ENCODE results near the gene SEZ6. TPM values are rescaled to one million over a fixed set of nuclear protein-coding genes. Genes with fewer than 3 reads are reported as not detected.

The SEZ6 gene
- total RNA-seq, 2 donors from 2014 or later: not detected

DNA sequence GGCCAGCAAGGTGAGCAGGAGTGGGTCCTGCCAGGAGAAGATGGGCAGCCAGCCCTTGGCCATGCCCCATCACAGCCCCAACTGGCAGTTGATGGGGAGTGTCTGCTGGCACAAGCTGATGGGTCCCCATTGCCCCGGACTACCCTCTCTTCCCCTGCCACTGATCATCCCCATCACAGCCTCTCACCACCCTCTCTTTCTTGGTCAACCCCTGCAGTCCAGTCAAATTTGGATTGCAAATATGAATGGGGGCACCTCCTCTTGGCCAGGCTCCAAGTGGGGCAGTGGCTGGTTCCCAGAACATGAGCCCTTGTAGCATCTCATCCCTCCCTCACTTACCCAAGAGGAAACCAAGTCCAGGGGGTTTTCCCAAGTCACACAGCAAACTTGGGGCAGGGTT lies 17.4 kb downstream of the SEZ6 start:
- Mint-ChIP-seq H3K27me3 (peaks cover 0 to 2% of the 10 kb centered on the region in 2 donors), H3K4me3 (no peak overlapping the region), H3K27ac (no peak overlapping the region), H3K9me3 (no peaks in the 10 kb centered on the region), H3K4me1 (ENCODE audit: low read depth in 2 of 2) (peaks cover 3 to 6% of the 10 kb centered on the region in 2 donors), H3K36me3 (no peaks in the 10 kb centered on the region)
- DNase-seq (ENCODE audit: low spot score) (no peak), ATAC-seq (no peak)

DNA sequence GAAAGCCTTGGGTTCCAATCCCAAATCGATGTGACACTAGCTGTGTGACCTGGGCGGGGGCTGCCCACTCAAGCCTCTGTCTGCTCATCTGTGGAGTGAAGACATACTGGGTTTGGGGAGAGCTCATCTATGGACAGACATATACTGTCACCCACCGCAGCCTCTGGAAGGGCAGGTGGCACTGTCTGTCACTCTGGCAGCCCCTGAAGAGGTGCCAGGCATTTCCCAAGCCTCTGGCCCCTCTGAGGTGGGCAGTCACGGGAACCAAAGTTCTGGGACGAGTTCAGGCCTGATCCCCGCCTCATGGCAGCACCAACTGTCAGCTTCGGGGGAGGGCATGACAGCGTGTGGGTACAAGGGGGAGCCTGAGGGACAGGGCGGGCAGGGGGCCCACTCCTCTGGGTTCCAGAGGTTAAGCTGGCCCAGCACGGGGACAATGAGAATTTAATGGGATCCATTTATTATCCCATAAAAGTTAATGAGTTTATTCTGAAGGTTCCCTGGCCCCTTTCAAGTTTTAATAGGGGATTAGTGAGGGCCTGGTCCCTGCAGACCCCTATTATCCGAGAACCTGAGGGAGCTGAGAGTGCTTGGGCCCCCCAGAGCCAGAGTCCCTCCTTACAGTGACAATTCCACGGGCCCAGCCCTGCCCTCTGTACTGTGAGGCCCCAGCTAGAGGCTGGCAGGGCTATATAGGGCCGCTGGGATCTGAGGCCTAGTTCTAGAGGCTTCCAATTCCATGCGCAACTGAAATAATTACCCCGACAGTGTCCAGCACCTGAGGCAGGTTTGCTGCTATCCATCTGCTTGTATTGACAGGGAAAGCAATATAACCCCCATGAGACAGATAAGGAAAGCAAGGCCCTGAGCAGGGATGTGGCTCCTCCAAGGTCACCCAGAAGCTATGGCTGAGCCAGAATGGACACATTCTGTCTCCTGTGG lies 18.8 kb downstream of the SEZ6 start:
- H3K27me3 Mint-ChIP-seq: peaks cover 0 to 2% of the 10 kb centered on the region in 2 donors
- ATAC-seq (no peak), DNase-seq (ENCODE audit: low spot score) (no peak)
- H3K4me1 Mint-ChIP-seq (ENCODE audit: low read depth in 2 of 2): peaks cover 18 to 21% of the 10 kb centered on the region in 2 donors
- H3K9me3 Mint-ChIP-seq: no peaks in the 10 kb centered on the region
- H3K27ac Mint-ChIP-seq: no peak overlapping the region
- H3K36me3 Mint-ChIP-seq: no peaks in the 10 kb centered on the region
- H3K4me3 Mint-ChIP-seq: no peak overlapping the region

DNA sequence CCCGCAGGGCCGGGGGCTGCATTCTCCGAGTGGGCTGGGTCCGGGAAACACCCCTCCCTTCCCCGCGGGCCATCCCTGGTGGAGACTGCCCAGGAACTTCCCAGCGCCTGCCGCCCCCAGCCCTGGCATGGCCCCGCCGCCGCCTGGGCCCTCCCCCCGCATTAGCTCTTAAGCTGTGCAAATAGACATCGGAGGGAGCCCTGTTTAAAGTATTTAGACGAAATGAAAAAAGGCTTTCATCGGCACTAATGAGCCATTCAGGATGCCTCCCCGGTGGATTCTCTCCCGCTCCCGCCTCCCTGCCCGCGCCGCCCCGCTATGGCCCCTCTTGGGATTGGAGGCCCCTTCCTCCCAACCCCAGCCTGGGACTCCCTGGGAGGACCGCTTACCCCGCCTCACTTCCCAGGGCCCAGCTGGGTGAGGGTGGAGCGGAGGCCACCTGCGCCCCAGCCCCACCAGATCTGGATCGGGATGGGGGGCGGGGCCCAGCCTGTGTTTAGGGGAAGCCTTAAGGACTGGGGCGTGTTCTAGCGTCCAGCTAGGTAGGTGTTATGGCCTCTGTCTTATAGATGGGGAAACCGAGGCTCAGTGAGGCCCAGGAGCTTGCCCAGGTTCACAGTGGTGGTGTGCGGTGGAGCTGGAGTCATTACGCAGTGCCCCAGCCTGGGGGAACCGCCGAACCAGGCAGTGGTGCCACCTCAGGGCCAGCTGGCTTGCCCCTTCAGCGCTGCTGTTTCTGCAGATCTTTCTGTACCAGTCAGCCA lies 19.7 kb downstream of the SEZ6 start:
- H3K4me1 Mint-ChIP-seq (ENCODE audit: low read depth in 2 of 2): peaks cover 19 to 23% of the 10 kb centered on the region in 2 donors
- H3K4me3 Mint-ChIP-seq: no peak overlapping the region
- no peaks in the 10 kb centered on the region for H3K36me3 Mint-ChIP-seq
- ATAC-seq: no peak
- DNase-seq (ENCODE audit: low spot score): no peak
- H3K9me3 Mint-ChIP-seq: no peaks in the 10 kb centered on the region
- H3K27me3 Mint-ChIP-seq: peaks cover 0 to 2% of the 10 kb centered on the region in 2 donors
- no peak overlapping the region for H3K27ac Mint-ChIP-seq

DNA sequence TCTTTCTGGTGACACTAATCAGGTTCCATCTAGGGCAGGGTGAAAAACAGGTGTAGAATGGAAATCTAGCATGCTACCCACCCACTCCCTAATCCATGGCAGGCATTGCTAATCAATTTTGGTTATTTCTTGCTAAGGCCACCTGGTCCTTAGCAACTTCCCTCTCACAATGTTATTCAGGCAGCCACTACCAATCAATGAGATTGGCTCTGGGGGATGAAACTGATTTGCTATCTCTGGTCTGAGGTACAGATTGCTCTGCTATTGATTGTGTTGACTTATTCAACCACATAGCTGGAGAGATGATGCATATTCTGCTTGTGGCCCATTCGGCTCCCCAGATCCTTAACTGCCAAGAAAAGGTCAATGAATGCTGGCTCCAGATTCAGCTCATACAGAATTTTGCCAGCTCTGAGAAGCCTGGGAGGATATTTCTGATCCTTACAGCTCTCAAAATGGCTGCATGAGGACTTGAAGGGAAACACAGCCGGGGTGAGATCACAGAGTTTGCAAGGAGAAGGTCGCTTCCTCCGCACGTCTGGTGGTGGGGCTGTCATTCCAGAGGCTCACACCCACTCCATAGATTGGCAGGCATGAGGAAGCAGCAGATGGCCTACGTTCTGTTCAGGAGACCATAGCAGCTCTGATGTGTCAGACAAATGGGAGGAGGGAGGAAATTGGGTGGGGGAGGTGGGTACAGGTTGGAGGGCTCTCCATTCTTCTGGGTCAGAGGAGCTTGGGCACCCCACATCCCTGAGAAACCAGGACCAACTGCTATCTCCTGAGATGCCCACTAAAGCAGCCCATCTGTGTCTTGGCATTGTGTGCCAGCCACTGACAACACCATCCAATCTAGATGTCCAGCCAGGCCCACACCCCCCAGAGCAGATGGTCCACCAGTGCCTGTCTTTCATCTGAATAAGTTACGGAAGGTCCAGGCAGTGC lies 22.3 kb downstream of the SEZ6 start:
- Mint-ChIP-seq H3K9me3 (no peaks in the 10 kb centered on the region), H3K4me3 (peak overlapping the region; percentile 59)
- no peak for ATAC-seq

DNA sequence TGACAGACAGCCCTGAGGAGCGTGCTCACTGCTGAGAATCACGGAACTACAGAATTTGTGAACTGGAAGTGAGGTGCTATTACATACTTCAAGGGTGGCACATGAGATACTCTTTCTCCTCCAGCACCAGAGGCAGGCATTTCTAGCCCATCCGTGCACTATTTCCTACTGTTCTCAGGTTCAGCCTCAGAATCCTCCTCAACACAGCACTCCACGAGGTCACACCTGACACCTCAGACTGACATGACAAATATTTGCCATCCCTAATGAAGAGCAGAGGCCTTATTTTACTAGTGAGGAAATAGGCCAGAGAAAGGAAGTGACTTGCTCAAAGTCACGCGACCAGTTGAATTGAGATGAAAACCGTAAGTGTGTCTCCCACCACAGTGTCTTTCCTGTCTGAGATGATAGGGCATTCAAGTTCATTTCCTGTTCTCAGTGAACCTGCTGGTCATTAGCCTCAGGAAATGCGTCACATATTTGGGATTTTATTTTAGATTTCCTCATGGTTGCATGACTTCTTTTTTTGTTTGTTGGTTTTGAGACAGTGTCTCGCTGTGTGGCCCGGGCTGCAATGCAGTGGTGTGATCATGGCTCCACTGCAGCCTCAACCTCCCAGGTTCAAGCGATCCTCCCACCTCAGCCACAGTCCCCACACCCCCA lies 23.6 kb downstream of the SEZ6 start:
- Mint-ChIP-seq H3K9me3 (no peaks in the 10 kb centered on the region), H3K4me1 (ENCODE audit: low read depth in 2 of 2) (peaks cover 19 to 26% of the 10 kb centered on the region in 2 donors), H3K27ac (peak overlapping the region; percentile 80 to 86), H3K4me3 (peak overlapping the region; percentile 59), H3K27me3 (no peaks in the 10 kb centered on the region), H3K36me3 (no peaks in the 10 kb centered on the region)
- DNase-seq (ENCODE audit: low spot score) (no peak), ATAC-seq (peak; percentile 88 to 89)

More for the DNA sequence above, 22.3 kb downstream of the SEZ6 start:
- Mint-ChIP-seq H3K27ac (peak overlapping the region; percentile 80 to 86), H3K36me3 (no peaks in the 10 kb centered on the region), H3K27me3 (peaks cover 0 to 1% of the 10 kb centered on the region in 2 donors), H3K4me1 (ENCODE audit: low read depth in 2 of 2) (peaks cover 19 to 22% of the 10 kb centered on the region in 2 donors)
- no peak for DNase-seq (ENCODE audit: low spot score)

DNA sequence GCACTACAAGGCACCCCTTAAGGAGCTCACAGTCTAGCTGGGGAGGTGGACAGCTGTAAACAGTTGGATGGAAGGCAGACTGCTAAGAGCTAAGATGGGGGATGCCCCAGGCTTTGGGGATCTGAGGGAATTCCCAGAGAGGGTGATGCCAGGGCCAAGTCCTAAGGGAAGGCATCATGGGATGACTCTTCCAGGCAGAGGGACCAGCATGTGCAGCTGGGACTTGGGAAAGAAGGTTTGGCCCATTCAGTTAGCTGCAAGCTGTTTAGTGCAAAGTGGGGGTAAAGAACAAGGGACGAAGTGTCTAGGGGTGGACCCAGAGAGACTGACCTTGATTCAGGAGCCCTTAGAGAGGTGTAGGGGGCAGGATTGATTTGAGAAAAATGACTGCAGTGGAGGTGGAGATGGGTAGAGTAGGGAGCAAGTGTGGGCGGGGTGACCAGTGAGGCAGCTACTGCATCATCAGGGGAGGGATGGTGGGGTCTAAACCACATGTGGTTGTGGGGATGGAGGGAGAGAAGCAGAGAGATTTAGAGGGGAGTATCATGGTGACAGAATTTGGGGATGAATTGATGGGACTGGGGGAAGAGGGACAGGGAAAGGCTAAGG lies 27.4 kb downstream of the SEZ6 start:
- no peaks in the 10 kb centered on the region for H3K36me3 Mint-ChIP-seq
- H3K27ac Mint-ChIP-seq: no peak overlapping the region
- DNase-seq (ENCODE audit: low spot score): no peak
- H3K27me3 Mint-ChIP-seq: no peaks in the 10 kb centered on the region
- ATAC-seq: no peak
- H3K4me3 Mint-ChIP-seq: no peak overlapping the region
- no peaks in the 10 kb centered on the region for H3K9me3 Mint-ChIP-seq
- H3K4me1 Mint-ChIP-seq (ENCODE audit: low read depth in 2 of 2): peaks cover 16 to 22% of the 10 kb centered on the region in 2 donors

DNA sequence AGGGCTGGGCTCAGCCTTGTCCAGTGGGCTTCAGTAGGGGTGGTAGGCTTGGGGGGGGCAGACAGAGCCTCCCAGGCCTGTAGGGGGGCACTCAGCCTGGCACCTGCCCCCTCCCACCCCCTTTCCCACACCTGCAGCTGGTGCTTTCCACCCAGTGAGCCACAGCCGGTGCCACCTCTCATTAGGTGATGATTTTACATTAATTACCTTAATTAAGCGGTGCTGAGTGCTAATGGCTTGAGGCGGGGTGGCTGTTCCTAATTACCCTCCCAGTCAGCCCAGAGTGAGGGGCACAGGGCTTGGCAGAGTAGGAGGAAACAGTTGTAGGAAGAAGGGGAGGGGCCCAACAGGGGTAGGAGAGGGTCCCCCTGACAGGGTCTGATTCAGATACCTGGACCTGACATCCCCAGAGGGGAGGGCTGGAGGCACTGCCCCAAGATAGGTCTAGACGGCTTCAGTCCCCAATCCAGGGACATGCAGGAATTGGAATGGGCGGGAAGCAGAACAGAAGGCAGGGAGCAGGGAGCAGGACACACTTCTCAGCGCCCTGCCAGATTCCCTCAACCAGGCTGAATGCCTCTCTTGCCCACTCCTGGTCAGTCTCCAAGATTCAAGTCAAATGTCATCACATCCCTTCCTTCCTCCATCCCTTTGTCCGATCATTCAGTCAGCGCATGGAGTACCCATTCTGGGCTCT lies 28.0 kb downstream of the SEZ6 start:
- H3K4me1 Mint-ChIP-seq (ENCODE audit: low read depth in 2 of 2): peaks cover 9 to 15% of the 10 kb centered on the region in 2 donors
- no peaks in the 10 kb centered on the region for H3K9me3 Mint-ChIP-seq
- H3K4me3 Mint-ChIP-seq: no peak overlapping the region
- no peak for ATAC-seq
- no peak for DNase-seq (ENCODE audit: low spot score)
- H3K27ac Mint-ChIP-seq: no peak overlapping the region
- H3K27me3 Mint-ChIP-seq: no peaks in the 10 kb centered on the region
- no peaks in the 10 kb centered on the region for H3K36me3 Mint-ChIP-seq

DNA sequence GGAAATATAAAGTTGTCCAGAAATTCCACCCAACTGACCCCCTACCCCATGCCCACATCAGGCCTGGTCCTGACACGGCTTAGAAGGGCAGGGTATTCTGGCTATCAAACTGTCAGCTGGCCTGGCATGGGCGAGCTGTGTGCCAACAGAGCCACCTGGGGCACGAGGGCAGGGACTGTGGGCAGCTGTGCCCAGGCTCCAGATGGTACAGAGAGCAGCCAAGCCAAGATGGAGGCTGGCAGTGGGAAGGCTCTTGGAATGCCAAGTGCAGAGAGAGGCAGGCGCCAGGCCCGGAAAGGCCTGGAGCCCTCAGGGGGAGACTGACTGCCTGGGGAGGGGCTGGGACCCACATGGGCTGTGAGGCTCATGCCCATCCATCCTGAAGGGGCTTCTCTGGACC lies 30.2 kb downstream of the SEZ6 start:
- ATAC-seq: no peak
- Mint-ChIP-seq H3K4me1 (ENCODE audit: low read depth in 2 of 2) (peaks cover 0 to 6% of the 10 kb centered on the region in 2 donors), H3K27ac (no peak overlapping the region), H3K9me3 (no peaks in the 10 kb centered on the region), H3K27me3 (no peaks in the 10 kb centered on the region), H3K4me3 (no peak overlapping the region), H3K36me3 (no peaks in the 10 kb centered on the region)
- DNase-seq (ENCODE audit: low spot score): no peak

DNA sequence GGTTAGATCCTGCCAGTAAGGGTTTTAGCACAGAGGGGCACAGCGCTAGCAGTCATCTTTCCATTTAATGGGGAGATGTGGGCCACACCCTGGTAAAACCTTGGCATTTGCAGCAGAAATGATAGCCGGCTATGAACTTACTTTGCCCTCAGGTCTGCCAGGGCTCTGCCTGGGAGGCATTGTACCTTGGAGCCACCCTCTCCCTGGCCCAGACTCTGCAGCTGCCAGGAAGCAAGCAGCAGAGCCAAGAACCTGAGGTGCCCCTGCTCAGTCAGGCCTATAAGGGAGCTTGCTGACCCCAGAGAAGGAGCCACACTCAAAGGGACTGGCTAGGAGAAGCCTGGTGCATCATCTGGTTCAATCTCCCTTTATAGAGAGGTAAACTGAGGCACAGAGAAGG lies 30.8 kb downstream of the SEZ6 start:
- ATAC-seq (no peak), DNase-seq (ENCODE audit: low spot score) (no peak)
- Mint-ChIP-seq H3K27me3 (no peaks in the 10 kb centered on the region), H3K9me3 (no peaks in the 10 kb centered on the region), H3K4me1 (ENCODE audit: low read depth in 2 of 2) (peaks cover 0 to 6% of the 10 kb centered on the region in 2 donors), H3K4me3 (no peak overlapping the region), H3K36me3 (no peaks in the 10 kb centered on the region), H3K27ac (no peak overlapping the region)

DNA sequence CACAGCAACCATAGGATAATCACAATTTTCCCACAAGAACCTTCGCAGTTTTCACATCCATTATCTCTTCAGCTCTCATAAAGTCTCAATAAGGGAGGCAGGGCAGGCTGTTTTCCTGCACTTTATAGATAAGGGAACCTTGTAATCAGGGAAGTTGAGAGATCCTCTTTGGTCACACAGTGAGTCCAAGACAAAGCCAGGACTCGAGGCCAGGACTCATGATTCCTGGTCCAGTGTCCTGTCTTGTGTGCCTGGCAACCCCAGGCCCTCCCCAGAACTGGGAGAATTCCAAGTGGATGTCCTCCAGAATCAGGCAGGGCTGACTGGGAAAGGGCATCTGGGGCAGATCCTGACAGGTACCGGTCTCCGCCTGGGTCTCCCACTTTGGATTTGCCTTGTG lies 31.4 kb downstream of the SEZ6 start:
- no peak overlapping the region for H3K27ac Mint-ChIP-seq
- H3K4me1 Mint-ChIP-seq (ENCODE audit: low read depth in 2 of 2): peaks cover 0 to 6% of the 10 kb centered on the region in 2 donors
- H3K9me3 Mint-ChIP-seq: no peaks in the 10 kb centered on the region
- H3K4me3 Mint-ChIP-seq: no peak overlapping the region
- H3K27me3 Mint-ChIP-seq: no peaks in the 10 kb centered on the region
- DNase-seq (ENCODE audit: low spot score) (no peak), ATAC-seq (no peak)
- H3K36me3 Mint-ChIP-seq: no peaks in the 10 kb centered on the region

DNA sequence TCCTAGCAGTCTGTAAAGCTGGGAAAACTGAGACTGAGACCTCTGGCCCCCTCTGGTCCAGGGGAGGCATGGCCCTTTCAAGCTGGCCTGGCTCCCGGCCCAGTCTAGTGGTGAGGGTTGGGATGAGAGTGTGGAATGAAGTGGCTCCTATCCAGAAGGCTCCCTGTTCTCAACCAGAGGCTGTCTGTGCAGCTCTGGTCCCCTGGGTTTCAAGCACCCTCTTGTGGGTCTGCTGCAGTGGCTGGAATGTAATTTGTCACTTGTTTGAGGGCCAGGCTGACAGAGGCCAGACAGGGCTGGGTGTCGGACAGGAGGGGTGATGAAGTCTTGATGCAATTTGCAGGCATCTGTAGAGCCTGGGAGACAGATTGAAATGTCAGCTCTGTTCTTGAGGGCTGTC lies 32.4 kb downstream of the SEZ6 start:
- Mint-ChIP-seq H3K36me3 (no peaks in the 10 kb centered on the region), H3K4me3 (no peak overlapping the region), H3K4me1 (ENCODE audit: low read depth in 2 of 2) (peaks cover 0 to 4% of the 10 kb centered on the region in 2 donors), H3K9me3 (no peaks in the 10 kb centered on the region), H3K27ac (no peak overlapping the region), H3K27me3 (no peaks in the 10 kb centered on the region)
- ATAC-seq: no peak
- DNase-seq (ENCODE audit: low spot score): no peak

DNA sequence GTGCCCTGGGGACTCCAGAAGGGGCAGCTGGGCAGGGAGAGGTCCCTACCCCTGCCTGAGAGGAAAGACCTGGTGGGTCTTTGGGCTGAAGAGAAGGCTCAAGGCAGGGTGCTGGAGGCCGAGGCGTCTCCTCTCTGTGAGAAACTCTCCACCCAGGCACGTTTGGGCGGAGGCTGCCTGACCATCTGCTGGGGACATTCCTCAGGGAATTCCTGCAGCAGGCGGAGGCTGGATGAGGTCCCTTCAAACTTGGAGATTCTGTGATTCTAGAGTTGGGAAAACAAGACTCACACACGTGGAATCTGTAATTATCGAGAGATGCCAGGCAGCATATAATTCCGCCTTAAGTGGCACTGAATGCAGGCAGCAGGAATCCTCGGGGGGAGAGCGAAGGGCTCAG lies 33.4 kb downstream of the SEZ6 start:
- Mint-ChIP-seq H3K4me1 (ENCODE audit: low read depth in 2 of 2) (no peaks in the 10 kb centered on the region), H3K36me3 (no peaks in the 10 kb centered on the region), H3K27ac (no peak overlapping the region), H3K27me3 (no peaks in the 10 kb centered on the region), H3K4me3 (no peak overlapping the region), H3K9me3 (no peaks in the 10 kb centered on the region)
- ATAC-seq (no peak), DNase-seq (ENCODE audit: low spot score) (no peak)
